Measurements from ENCODE around the gene SSTR4.

Gene SSTR4

DNA sequence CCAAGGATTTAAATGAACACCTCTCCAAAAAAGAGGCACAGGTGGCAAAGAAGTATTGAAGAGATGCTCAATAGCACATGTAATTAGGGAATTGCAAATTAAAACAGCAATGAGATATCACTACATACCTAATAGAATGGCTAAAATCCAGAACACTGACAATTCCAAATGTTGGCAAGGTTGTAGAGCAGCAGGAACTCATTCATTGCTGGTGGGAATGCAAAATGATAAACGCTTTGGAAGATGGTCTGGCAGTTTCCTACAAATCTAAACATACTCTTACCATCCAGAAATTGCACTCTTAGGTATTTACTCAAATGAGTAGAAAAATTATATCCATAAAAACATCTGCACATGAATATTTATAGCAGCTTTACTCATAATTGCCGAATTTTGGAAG lies 34.0 kb downstream of the SSTR4 start:
- no peak for DNase-seq

DNA sequence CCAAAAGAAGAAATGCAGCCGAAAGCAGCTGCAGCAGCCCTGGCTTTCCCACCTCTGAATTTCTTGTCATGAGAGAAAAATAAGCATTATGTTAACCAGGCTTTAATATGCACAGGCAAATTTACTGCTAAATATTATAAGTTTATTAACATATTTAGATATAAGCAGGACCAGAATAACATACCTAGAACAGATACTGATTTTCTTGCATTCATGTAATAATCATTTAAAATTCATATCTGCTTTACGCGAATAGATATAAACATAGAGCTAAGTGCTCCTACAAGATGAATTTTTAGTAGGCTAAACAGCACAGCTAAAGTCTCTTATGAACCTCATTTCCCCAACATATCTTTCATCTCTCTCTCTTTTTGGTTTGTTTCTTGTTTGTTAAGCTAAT lies 36.3 kb downstream of the SSTR4 start:
- no peak for DNase-seq

DNA sequence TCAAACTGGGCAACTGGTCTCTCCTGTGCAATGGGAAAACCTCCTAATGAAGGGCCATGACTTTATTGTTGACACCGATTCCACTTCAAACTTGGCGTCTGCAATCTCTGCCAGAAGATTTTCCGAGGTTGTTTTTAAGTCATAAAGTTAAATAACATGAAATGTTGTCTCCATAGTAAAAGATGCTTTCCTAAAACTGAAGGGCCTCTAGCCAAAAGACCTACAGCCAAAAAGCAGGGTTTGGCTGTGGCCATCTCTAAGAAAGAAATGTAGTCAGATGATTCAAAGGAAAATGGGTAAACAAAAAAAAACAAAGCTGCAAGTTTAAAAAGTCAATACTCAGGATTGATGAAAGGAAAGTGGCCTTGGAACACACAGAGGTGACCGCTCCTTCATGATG lies 36.9 kb downstream of the SSTR4 start:
- no peak for DNase-seq

DNA sequence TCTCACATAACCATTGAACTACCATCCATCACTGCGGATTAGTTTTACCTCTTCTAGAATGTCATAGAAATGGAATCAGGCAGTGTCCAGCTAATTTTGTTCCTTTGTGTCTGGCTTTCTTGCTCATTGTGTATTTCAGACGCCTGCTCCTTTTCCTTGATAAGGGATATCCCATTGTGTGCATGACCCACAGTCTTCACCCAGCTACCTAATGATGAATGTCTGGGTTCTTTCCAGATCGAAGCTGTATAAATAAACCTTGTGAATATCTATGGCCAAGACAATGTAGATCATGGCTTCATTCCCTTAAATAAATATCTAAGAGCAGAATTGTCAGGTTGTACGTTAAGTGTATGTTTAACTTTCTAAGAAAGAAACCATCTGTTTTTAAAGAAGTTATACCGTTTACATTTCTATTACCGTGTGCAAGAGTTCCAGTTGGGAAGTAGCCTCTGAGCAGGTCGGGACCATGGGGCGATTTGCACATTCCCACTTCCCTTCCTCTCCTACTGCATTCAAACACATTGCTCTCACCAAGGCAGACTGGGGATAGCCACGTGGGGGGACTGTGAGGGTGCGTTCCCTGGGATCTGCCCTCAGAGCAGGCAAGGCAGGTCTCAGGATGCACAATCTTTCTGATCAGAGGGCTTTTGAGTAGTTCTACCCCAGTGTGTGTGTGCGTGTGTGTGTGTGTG lies 37.9 kb downstream of the SSTR4 start:
- DNase-seq, result no peak

DNA sequence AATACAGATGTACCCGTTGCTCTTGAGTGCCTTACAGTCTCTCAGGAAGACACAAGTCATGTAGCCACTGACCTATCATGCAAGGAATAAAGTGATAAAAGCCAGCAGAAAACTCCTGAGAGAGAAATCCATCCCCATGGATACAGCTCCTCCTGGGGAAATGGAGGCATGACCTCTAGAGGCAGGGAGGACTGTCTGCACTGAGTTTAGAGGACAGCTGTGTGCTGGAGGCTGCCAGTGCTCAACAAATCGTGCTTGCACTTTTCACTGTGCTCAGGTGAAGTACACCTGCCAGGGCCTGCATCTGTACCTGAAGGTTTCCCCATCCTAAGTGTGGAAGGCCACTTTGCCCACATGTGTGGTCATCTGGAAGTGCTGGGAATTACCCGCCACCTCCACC lies 38.9 kb downstream of the SSTR4 start:
- DNase-seq, result no peak

DNA sequence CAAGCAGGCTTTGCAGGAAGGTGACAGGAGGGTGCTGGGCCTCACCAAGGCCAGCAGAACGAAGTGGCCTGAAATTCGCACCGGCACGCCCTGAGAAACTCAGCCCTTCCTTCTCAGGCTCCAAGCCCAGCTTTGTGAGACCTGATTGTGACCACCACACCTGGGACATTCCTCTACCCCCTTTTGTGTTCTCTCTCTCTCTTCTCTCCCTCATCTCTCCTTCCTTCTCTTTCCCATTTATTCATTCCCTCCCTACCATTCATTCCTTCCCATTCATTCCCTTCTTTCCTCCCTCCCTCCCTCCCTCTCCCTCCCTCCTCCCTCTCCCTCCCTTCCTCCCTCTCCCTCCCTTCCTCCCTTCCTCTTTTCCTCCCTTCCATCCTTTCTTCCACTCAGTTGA lies 42.2 kb downstream of the SSTR4 start:
- DNase-seq, result no peak

DNA sequence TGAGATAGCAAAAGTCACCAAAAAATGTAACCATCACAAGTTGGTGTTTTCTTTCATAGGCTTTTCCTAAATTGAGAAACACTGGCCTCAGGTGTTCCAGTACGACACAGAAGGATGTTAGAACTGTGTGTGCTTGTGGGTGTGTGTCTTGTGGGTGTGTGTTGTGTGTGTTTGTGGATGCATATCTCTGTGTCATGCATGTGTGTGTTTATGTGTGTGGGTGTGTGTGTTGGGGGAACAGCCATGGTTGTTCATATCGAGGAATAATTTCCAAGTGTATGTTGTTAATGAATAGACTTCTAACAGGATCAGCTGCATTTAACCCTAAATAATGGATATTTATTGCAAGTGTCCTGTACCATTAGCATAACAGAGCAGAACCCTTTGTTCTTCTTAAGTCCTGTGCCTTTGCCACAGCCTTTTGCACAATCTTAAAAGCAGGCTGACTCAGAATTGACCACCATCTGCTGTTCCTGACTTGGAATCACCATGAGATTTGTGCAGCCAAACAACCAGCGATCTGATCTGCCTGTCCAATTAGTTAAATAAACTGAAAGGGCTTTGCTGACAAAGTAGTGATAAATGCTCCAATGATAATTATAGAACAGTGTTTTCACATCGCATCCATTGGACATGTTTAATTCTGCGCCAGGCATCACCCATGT lies 43.4 kb downstream of the SSTR4 start:
- DNase-seq, result no peak

DNA sequence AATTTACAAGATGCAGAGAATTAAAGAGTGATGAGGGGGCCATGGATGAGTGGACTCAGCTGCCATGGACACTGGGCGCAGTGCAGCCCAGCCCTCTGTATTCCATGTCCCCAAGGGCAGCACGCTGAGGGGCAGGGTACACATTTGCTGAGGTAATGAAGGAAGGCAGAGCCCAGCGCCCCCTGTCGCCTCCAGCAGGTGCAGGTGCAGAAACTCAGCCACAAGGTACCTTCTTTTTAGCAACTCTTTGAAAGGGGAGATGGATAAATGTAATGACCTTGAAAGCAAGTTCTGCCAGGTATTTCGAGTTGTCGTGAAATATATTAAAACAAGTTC lies 43.9 kb downstream of the SSTR4 start:
- DNase-seq, result no peak

DNA sequence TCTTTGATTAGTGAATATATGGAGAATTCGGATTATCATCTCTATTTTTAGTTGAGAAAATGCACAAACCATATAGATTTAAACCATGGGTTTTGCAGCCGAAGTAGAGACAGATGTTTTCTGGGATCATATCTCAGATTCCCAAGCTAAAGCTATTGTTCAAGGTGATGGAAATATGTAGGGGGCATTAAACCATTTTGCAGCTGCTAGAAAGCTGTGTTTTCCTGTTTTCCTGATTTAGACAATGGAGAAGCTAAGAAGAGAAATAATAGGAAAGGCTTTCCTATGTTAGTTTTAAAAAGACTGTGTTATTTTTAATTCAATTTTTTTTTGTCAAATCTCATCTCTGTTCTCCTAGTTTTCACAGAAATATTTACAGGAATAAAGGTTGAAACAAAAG lies 44.8 kb downstream of the SSTR4 start:
- DNase-seq, result no peak

DNA sequence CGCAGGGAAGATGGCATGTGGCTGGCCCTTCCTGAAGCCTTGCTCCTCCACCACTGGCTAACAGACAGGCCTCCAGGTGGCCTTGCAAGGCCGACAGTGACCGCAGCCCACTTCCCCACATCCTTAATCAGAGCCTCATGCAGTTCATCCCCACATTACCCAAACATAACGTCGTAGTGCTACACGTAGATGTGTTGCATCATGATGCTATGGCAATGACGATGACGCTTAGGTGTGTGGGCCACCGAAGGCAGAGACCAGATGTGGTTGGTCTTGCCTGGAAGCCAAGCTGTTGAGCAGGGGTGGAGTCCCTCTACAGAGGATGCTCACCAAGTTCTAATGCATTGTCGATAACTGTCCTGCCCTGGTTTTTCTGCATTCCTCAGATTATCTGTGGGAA lies 45.4 kb downstream of the SSTR4 start:
- DNase-seq, result no peak

DNA sequence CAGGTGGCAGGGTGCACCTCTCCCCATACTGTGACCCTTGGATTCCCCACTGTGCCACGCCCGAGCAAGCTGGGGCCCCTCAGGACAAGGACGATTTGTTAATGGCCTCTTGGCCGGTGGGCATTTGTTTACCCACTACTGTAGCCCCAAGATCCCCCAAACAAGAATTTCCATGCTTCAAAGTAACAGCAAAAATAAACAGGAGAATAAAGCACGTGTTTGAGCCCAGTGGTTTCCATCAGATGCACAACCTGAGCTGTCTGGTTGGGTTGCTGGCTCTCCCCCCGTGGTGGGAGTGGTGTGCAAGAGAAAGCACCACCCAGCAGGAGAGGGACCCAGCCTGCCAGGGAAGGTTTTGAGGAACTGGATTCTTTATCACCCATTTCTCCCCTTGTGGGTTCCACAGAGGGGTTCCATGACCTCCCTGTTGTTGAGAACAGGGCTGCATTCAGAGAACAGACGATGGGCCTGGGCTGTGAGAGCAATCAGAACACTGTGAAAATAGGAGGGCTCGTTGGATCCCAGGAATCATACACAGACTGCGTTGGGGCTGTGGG lies 46.2 kb downstream of the SSTR4 start:
- no peak for DNase-seq

DNA sequence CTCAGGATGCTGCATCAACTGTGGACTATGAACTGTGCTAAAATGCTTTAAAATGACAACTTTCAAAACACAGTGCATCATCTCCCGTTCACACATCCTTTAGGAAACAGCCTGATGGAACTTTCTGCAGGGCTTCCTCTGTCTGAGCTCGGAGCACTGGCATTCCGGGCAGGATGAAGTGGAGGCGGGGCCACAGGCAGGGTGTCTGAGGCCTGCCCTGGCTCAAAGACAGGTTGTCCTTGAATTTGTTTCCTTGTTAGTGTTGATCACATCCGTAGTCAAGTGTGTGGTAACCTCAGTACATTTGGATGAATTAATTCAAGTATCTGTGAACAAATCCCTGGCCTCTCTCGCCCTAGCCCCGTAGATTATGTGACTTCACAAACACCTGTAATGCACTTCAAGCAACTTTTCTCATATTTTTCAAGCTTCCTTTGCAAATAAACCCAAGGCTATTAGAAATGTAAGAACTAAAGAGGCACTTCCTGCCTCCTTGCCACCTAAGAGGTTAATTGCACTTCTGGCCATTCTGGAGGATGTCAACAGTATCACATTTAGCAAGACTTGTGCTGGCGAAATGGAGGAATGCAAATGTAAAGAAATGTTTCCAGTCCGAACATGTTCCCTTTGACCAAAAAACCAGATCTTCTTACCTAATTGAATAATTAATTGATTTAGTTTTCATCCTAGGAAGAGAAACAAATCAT lies 47.9 kb downstream of the SSTR4 start:
- no peak for DNase-seq

DNA sequence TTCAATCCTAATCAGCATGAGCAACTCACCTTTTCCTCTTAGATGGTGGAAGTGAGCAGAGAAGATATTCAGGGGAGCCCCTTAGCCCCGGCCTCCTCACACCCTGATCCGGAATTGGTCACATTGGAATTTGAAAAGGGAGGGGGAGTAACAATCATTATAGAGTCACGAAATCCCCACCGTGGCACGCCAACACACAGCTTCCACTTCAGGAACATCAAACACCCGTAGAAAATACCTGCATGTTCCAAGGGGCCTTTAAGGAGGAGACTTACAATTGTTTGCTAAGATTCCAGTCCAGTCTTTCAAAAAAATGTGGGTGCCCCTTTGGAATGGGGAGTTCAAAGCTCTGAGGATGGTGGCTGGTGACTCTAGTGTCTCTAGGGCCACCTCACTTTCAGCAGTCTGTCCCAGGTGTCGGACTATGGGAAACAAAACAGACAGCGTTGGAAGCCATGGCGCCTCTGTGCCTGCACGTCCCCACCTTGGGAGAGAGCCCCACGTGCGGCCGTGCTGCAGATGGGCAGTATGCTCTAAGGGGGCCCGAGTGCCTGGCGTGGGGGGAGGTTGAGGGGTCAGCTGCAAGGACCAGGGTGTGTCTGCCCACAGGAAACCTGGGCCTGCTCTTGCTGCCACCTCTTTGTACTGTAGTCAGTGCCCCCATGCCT lies 48.6 kb downstream of the SSTR4 start:
- DNase-seq, result no peak

DNA sequence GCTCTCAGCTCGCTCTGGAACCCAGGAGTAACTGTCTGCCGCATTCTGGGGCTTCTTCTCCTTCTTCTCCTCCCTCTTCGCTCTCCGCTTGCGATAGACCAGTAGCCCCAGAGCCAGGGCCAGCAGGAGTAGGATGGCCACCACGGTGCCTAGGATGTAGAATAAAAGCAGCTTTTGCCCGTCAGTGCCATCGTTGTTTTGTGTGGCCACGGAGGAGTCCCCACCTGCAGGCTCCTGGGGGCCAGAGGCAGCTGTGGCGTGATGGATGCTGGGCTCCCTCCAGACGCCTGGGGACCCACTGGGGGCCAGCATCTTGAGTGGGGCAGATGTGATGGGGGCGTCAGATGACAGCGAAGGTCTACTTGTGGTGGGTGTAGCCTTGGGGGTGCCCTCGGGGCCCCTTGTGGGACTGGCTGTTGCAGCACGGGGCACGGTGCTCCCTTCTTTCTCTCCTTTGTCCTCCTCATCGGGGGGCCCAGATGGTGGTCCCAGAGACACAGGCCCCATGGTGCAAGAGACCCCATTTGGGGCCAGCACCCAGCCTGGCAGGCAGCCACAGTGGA lies 49.3 kb downstream of the SSTR4 start:
- DNase-seq, result no peak

DNA sequence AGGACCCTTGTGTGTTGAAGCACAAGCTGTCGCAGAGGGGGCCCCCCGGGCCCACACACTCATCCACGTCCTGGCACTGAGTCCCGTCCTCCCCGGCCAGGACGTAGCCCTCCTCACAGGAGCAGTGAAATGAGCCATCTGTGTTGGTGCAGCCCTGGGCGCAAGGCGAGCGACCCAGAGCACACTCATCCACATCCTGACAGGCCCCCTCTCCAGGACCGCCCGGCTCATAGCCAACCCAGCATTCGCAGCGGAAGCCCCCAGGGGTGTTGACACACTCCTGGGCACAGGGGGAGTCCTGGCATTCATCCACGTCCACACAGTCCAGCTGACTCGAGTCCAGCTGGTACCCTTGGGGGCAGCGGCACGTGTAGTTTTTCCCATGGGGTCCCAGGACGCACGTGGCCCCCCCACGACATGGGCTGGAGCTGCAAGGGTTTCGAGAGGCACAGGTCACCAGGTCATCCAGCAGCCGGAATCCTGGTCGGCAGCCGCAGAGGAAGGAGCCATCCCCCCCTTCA lies 49.8 kb downstream of the SSTR4 start:
- DNase-seq, result no peak

DNA sequence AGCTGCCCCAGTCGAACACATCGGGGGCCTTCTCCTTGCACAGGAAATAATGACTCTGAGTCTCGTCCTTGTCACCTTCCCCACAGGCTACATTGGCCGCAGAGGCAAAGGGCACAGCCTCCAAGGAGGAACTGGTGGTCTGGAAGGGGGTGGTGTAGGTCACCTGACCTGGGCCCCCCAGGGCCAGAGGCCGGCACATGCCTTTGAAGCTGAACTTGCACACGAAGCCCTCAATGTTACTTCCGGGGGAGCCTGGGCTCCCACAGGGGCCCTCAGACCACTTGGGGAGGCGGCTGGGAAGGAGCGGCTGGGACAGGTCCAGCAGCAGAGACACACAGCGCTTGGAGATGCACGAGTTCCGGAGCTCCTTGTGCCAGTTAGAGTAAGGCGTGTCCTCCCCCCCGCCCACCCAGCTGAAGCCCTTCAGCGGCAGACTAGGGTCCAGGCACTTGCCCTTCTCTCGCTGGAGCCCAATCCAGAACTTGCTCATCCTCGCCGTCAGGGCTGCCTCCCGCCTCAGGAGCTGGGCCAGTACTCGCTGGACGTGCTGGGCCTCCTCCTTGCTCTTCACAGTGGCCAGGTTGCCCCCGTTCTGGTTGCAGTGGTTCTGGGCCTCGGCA lies 50.4 kb downstream of the SSTR4 start:
- DNase-seq, result no peak

DNA sequence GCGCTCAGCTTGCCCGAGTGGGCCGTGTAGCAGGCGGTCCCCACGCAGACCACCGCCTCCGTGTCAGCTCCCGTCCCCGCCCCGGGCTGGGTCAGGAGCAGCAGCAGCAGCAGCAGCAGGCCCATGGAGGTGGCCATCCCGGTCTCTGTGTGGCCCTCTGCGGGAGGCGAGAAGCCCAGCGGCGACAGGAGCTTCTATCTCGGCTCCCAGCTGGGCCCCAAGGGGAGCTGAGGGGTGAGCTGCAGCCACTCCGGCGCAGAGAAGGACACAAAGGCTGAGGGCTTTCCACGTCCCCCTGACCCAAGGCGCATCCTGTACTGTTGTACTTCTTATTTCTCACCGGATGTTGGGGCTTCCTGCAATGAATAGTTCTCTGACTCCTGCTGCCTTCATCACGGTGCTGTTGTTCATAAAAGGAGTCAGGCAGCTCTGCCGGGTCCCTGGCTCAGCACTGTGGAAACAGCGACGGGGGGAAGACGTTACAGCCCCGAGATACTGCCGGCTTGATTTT lies 51.0 kb downstream of the SSTR4 start, which contains the start of gene CD93:
Gene CD93 (minus strand): TSS at position 269 of the 511 bp plus-strand sequence. CDS start 132 bp downstream, at position 137.
- DNase-seq, result no peak

DNA sequence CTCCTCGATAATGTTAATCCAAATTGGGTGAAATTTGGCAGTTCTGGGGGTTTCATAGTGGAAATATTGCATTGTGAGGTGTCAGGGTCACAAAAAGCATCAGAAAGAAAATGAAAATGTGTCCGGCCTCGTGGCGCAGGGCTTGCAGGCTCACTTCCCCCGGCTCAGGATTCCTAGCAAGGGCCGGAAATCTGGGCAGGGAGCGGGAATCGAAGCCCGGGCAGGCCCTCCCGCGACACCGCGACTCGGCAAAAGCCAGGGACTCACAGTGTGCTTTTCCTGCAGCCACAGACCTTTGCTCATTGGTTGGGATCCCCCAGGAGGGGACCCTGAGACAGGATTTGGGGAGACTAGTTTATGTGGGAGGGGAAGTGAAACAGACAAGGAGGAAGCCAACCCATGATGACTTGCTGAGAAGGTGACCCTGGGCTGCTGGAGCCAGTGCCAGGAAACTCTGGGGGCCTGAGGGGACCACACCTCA lies 51.9 kb downstream of the SSTR4 start:
- no peak for DNase-seq

DNA sequence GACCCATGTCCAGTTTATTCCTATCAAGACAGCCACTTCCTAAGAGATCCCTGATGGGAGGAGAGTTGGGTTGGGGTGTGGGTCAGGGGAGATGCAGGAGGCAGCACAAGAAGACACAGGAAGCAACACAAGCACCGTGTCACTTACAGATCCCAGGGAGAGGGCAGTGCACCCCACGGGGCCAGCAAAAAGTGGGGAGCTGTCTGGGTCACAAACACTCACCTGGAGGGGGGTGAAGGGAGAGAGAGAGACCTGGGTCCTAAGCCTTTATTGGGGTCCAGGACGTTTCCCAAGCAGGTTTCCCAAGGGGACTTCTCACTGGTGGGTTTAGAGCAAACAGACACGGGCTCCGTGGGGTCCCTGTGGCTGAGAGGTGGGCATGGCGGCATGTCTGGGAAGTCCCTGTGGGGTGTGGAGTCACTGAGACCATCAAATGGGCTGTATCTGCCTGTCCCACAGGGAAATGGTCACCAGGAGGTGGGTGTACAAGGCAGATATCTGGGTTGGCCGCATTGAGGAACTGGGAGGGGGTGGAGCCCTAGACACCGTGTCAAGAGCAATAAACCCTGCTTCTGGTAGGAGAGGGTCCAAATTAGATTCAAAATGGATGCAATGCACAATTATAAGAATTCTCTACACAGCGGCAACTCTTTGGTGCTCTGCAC lies 52.6 kb downstream of the SSTR4 start:
- no peak for DNase-seq

All from T-helper 9 cell (primary cell).